HG03558 (cell line): ENCODE results near the gene HCN2.
"Not testable (repeated sequence)": the region's sequence is repeated elsewhere in the genome, so short reads cannot be mapped to it uniquely, and the experiment has no call there.

Experiments
- ATAC-seq: cut with Tn5 transposase; IDR thresholded peaks from one replicate; pipeline ENCODE4 v1.9.1; 2021; ENCODE audit warnings: moderate number of reproducible peaks; ENCODE audit not compliant: unreplicated experiment; ENCODE audit errors: extremely low read depth

The HCN2 gene

GRCh38 chr19:602391-603301 is 13.0 kb downstream of the HCN2 start:
- ATAC-seq, result no peak

GRCh38 chr19:603302-603639 is 13.6 kb downstream of the HCN2 start:
- not testable (repeated sequence) for ATAC-seq

GRCh38 chr19:603779-604178 is 14.1 kb downstream of the HCN2 start:
- ATAC-seq, result not testable (repeated sequence)

- ATAC-seq, result no peak
These were observed 14.7 kb downstream of the HCN2 start for GRCh38 chr19:604355-604754.

- ATAC-seq, result not testable (repeated sequence)
These were observed 15.6 kb downstream of the HCN2 start for GRCh38 chr19:605061-605971.

GRCh38 chr19:607301-608154 is 17.8 kb downstream of the HCN2 start:
- no peak for ATAC-seq

GRCh38 chr19:608155-609003 is 18.7 kb downstream of the HCN2 start:
- ATAC-seq, result no peak

GRCh38 chr19:609004-609346 is 19.3 kb downstream of the HCN2 start:
- no peak for ATAC-seq

- ATAC-seq, result no peak
These were observed 20.6 kb downstream of the HCN2 start for GRCh38 chr19:610071-610800.

GRCh38 chr19:610801-611480 is 21.3 kb downstream of the HCN2 start:
- ATAC-seq, result no peak

- ATAC-seq, result no peak
These were observed 21.8 kb downstream of the HCN2 start for GRCh38 chr19:611481-611868.

- no peak for ATAC-seq
These were observed 23.3 kb downstream of the HCN2 start for GRCh38 chr19:612941-613340.

- no peak for ATAC-seq
These were observed 24.3 kb downstream of the HCN2 start for GRCh38 chr19:613732-614567.

GRCh38 chr19:615619-616018 is 25.9 kb downstream of the HCN2 start:
- no peak for ATAC-seq

GRCh38 chr19:616062-616700 is 26.5 kb downstream of the HCN2 start:
- ATAC-seq, result no peak

- no peak for ATAC-seq
These were observed 27.3 kb downstream of the HCN2 start for GRCh38 chr19:616747-617526.
